PC-3 (cell line): ENCODE data around the gene ABHD3. TPM values are rescaled to one million over a fixed set of nuclear protein-coding genes. Genes with fewer than 3 reads are reported as not detected.
A peak's percentile ranks its signal among the peaks of the same experiment; 100 is the strongest.

Source experiments
- ATAC-seq: fragments of 200-7000 bp; cut with Tn5 transposase; 2 replicates; pipeline ENCODE4 v1.9.1; 2020; ENCODE audit warnings: mild to moderate bottlenecking, moderate library complexity
- BruUV-seq: library from RNA; stranded (reverse); fragments of 400-500 nt; replicated peaks from 2 replicates; lab custom pipeline; 2021; lab: Mats Ljungman, UMichigan
- CTCF ChIA-PET: fragments of 300-600 bp; sonication (Branson Sonifier 250); formaldehyde crosslinking; loops from one replicate; lab custom pipeline; 2022; ENCODE audit warnings: antibody characterized with exemption; lab: Charles Lee
- POLR2A ChIA-PET: fragments of 300-600 bp; sonication (Branson Sonifier 250); formaldehyde crosslinking; loops from one replicate; lab custom pipeline; 2022; ENCODE audit warnings: antibody characterized with exemption; ENCODE audit not compliant: unreplicated experiment; lab: Charles Lee
- DNase-seq: peaks from one replicate; pipeline ENCODE4 v3.0.0-alpha.2; 2015
- H2AFZ ChIP-seq: fragments of 300-600 bp; sonication (generic); 2 replicates; pipeline ENCODE4 v1.6.0; 2016; ENCODE audit warnings: antibody characterized with exemption, low read length
- H3F3A ChIP-seq: fragments of 300-600 bp; sonication (generic); one replicate; pipeline ENCODE4 v1.6.0; 2017; ENCODE audit warnings: antibody characterized with exemption, low read length, control low read depth, mild to moderate bottlenecking; ENCODE audit not compliant: unreplicated experiment
- H3K27ac ChIP-seq: fragments of 300-600 bp; sonication (generic); 2 replicates; pipeline ENCODE4 v1.5.1; 2016; ENCODE audit warnings: mild to moderate bottlenecking, low read length
- H3K27me3 ChIP-seq: fragments of 300-600 bp; sonication (generic); 2 replicates; pipeline ENCODE4 v1.6.1; 2016; ENCODE audit warnings: low read length, mixed read lengths
- H3K36me3 ChIP-seq: fragments of 300-600 bp; sonication (generic); 2 replicates; pipeline ENCODE4 v1.6.1; 2016; ENCODE audit warnings: low read depth, mixed run types, low read length, mixed read lengths
- H3K4me1 ChIP-seq: fragments of 300-600 bp; sonication (generic); 2 replicates; pipeline ENCODE4 v1.5.1; 2016; ENCODE audit warnings: low read length; ENCODE audit not compliant: insufficient read depth
- H3K4me2 ChIP-seq: fragments of 300-600 bp; sonication (generic); 2 replicates; pipeline ENCODE4 v1.6.0; 2016; ENCODE audit warnings: low read length
- H3K4me3 ChIP-seq: fragments of 300-600 bp; sonication (generic); 2 replicates; pipeline ENCODE4 v1.5.1; 2016; ENCODE audit warnings: mild to moderate bottlenecking, low read length, mixed read lengths
- H3K79me2 ChIP-seq: fragments of 300-600 bp; sonication (generic); 2 replicates; pipeline ENCODE4 v1.6.1; 2017; ENCODE audit warnings: low read length, mixed read lengths
- H3K9ac ChIP-seq: fragments of 300-600 bp; sonication (generic); 2 replicates; pipeline ENCODE4 v1.6.0; 2016; ENCODE audit warnings: mild to moderate bottlenecking, low read length
- H3K9me2 ChIP-seq: fragments of 300-600 bp; sonication (generic); replicated peaks from 2 replicates; pipeline ENCODE4 v1.6.1; 2016; ENCODE audit warnings: mixed run types, low read length, mixed read lengths
- H3K9me3 ChIP-seq: fragments of 300-600 bp; sonication (generic); 2 replicates; pipeline ENCODE4 v1.6.1; 2016; ENCODE audit warnings: low read length, mixed read lengths
- H4K20me1 ChIP-seq: fragments of 300-600 bp; sonication (generic); 2 replicates; pipeline ENCODE4 v1.6.1; 2016; ENCODE audit warnings: low read length, mixed read lengths
- CTCF ChIP-seq: fragments of 300-600 bp; sonication (generic); conservative IDR thresholded peaks from 2 replicates; pipeline ENCODE4 v1.5.1; 2017; ENCODE audit warnings: antibody characterized with exemption, low read depth, mild to moderate bottlenecking, low read length
- EZH2 ChIP-seq: fragments of 300-600 bp; sonication (generic); IDR thresholded peaks from one replicate; pipeline ENCODE4 v1.6.1; 2017; ENCODE audit warnings: antibody characterized with exemption, mild to moderate bottlenecking, low read length; ENCODE audit not compliant: unreplicated experiment
- EZH2phosphoT487 ChIP-seq: fragments of 300-600 bp; sonication (generic); IDR thresholded peaks from 2 replicates; pipeline ENCODE4 v1.6.1; 2018; ENCODE audit warnings: mild to moderate bottlenecking, antibody characterized with exemption, low read length, borderline replicate concordance
- intact Hi-C: fragments of 100-400 bp; cut with micrococcal nuclease; formaldehyde crosslinking; loops from 2 replicates; pipeline ENCODE4 v1.9.0; 2023
- total RNA-seq: library from RNA; depleted of rRNA; stranded (reverse); fragments of >200 nt; gene quantifications from 2 replicates; pipeline ENCODE4 v1.2.3, GENCODE V29; 2014

Gene ABHD3
- total RNA-seq, 1 experiment from 2014 or later = 21.4 TPM

- Histone ChIP-seq H4K20me1 (no peaks in the 10 kb centered on the region), H3K9me2 (no peaks in the 10 kb centered on the region), H2AFZ (no peak overlapping the region), H3K79me2 (no peaks in the 10 kb centered on the region), H3K27ac (peak overlapping the region; percentile 76), H3K27me3 (no peaks in the 10 kb centered on the region), H3K9ac (peak overlapping the region; percentile 21; the same call in 1 of the 2 replicates), H3K9me3 (no peaks in the 10 kb centered on the region), H3K4me3 (no peak overlapping the region), H3K4me2 (0 out of 2 replicates have a peak overlapping the region, but pooled peaks have one; percentile 33), H3K4me1 (peaks cover 35% of the 10 kb centered on the region), H3K36me3 (peaks cover 11% of the 10 kb centered on the region; the same call in 1 of the 2 replicates), H3F3A (peaks cover 5% of the 10 kb centered on the region)
- intact Hi-C loops = loop anchor here (1.0 to 2.0 kb wide), 3 partner anchors 29 to 102 kb away; partner anchors contain the start of genes ABHD3 and MIB1
- DNase-seq = no peak
- ChIA-PET CTCF (interaction anchor here (1.0 kb wide), 1 partner anchor 38 kb away, joined by 3 read pairs; the partner anchor contains the start of gene ESCO1), POLR2A (interaction anchor here (0.6 to 1.0 kb wide), 2 partner anchors 35 to 40 kb away, joined by 4 to 11 read pairs; no protein-coding TSS in a partner anchor)
- ATAC-seq = no peak
- BruUV-seq = no TSS peak
- TF ChIP-seq EZH2 (no peak), CTCF (no peak)
Observed at GRCh38 chr18:21638822-21639221, 65.8 kb downstream of the ABHD3 start.

GRCh38 chr18:21636769-21637168 lies 67.8 kb downstream of the ABHD3 start:
- H3K9me3 ChIP-seq = no peaks in the 10 kb centered on the region
- no peak overlapping the region for H3K4me3 ChIP-seq
- H3K27ac ChIP-seq = peak overlapping the region; percentile 86
- ATAC-seq (peak; percentile 6; the same call in 1 of the 2 replicates), DNase-seq (peak; percentile 55)
- H3K79me2 ChIP-seq = no peaks in the 10 kb centered on the region
- TF ChIP-seq EZH2phosphoT487 (no peak), CTCF (no peak), EZH2 (no peak)
- no peak overlapping the region for H2AFZ ChIP-seq
- H3K36me3 ChIP-seq = peaks cover 13% of the 10 kb centered on the region; the same call in 1 of the 2 replicates
- peaks cover 5% of the 10 kb centered on the region for H3F3A ChIP-seq
- intact Hi-C loops = no loop called here
- no peaks in the 10 kb centered on the region for H4K20me1 ChIP-seq
- POLR2A ChIA-PET = interaction anchor here (0.6 kb wide), 1 partner anchor 103 kb away, joined by 14 read pairs; no protein-coding TSS in a partner anchor
- BruUV-seq = no TSS peak
- no peak overlapping the region for H3K4me2 ChIP-seq
- H3K4me1 ChIP-seq = peaks cover 35% of the 10 kb centered on the region
- no peaks in the 10 kb centered on the region for H3K9me2 ChIP-seq
- no peak overlapping the region for H3K9ac ChIP-seq
- H3K27me3 ChIP-seq = no peaks in the 10 kb centered on the region
- CTCF ChIA-PET = no interaction called here

- intact Hi-C loops = no loop called here
Observed at GRCh38 chr18:21634588-21635199, 69.9 kb downstream of the ABHD3 start.

More at GRCh38 chr18:21634588-21635199, 69.9 kb downstream of the ABHD3 start:
- Histone ChIP-seq H3K27ac (no peak overlapping the region), H3K79me2 (no peaks in the 10 kb centered on the region), H3F3A (peaks cover 5% of the 10 kb centered on the region), H3K36me3 (peaks cover 26% of the 10 kb centered on the region; the same call in 1 of the 2 replicates), H3K4me2 (no peak overlapping the region), H3K4me3 (no peak overlapping the region), H2AFZ (no peak overlapping the region), H3K4me1 (peaks cover 33% of the 10 kb centered on the region), H3K9me3 (no peaks in the 10 kb centered on the region), H4K20me1 (no peaks in the 10 kb centered on the region), H3K9me2 (no peaks in the 10 kb centered on the region), H3K27me3 (no peaks in the 10 kb centered on the region), H3K9ac (no peak overlapping the region)
- DNase-seq = no peak
- no peak for TF ChIP-seq CTCF
- TF ChIP-seq EZH2phosphoT487 = no peak
- no peak for TF ChIP-seq EZH2
- POLR2A ChIA-PET = no interaction called here
- no TSS peak for BruUV-seq
- CTCF ChIA-PET = no interaction called here
- ATAC-seq = no peak
